Thymus (tissue), 11 donors: Measurements from ENCODE around the gene PTGDR2. TPM values are rescaled to one million over a fixed set of nuclear protein-coding genes. Genes with fewer than 3 reads are reported as not detected.
A peak's percentile ranks its signal among the peaks of the same experiment; 100 is the strongest.

Experiments used
- DNase-seq, 9 donors: peaks; one replicate each; pipeline ENCODE4 v3.0.0-alpha.2; 2013; ENCODE audit warnings: low spot score in 9 of 9, low read depth in 6 of 9, missing footprints in 1 of 9
- H3K27ac ChIP-seq, 2 donors: one replicate each; pipeline ENCODE4 v1.5.1; 2013; ENCODE audit warnings: control low read depth in 1 of 2, low read depth in 1 of 2, low read length in 1 of 2, mild to moderate bottlenecking in 1 of 2, moderate library complexity in 1 of 2
- H3K27me3 ChIP-seq, 2 donors: one replicate each; pipeline ENCODE4 v1.5.1; 2013; ENCODE audit warnings: low read length in 1 of 2; ENCODE audit not compliant: control insufficient read depth in 2 of 2, insufficient read depth in 1 of 2
- H3K36me3 ChIP-seq, 2 donors: one replicate each; pipeline ENCODE4 v1.5.1; 2013; ENCODE audit warnings: low read length in 1 of 2, mild to moderate bottlenecking in 1 of 2, moderate library complexity in 1 of 2; ENCODE audit not compliant: control insufficient read depth in 2 of 2, insufficient read depth in 2 of 2
- H3K4me1 ChIP-seq, 2 donors: one replicate each; pipeline ENCODE4 v1.5.1; 2013; ENCODE audit warnings: low read length in 2 of 2; ENCODE audit not compliant: control insufficient read depth in 2 of 2, insufficient read depth in 2 of 2
- H3K4me3 ChIP-seq, 2 donors: one replicate each; pipeline ENCODE4 v1.5.1; 2013; ENCODE audit warnings: low read length in 2 of 2, control low read depth in 1 of 2, mild to moderate bottlenecking in 1 of 2
- H3K9me3 ChIP-seq, 2 donors: one replicate each; pipeline ENCODE4 v1.5.1; 2013; ENCODE audit warnings: low read length in 1 of 2, mild to moderate bottlenecking in 1 of 2; ENCODE audit not compliant: control insufficient read depth in 2 of 2, insufficient read depth in 1 of 2
- WGBS: extraction: QIAGEN DNeasy Blood & Tissue Kit; methylation state at CpG from one replicate; pipeline ENCODE4 v1.1.7; 2013; 5-methylcytosine and 5-hydroxymethylcytosine counted together
- polyA plus RNA-seq: library from polyadenylated mRNA; stranded (reverse); fragments of 200-250 nt; gene quantifications from one replicate; pipeline ENCODE4 v1.2.3, GENCODE V29; 2013
- total RNA-seq: library from RNA; stranded (reverse); fragments of 120-200 nt; gene quantifications from one replicate; pipeline ENCODE4 v1.2.4, GENCODE V29; 2013
- donor health status: healthy.

Gene PTGDR2
- total and polyA plus RNA-seq, 2 donors: 0.73 to 10.2 TPM

DNA sequence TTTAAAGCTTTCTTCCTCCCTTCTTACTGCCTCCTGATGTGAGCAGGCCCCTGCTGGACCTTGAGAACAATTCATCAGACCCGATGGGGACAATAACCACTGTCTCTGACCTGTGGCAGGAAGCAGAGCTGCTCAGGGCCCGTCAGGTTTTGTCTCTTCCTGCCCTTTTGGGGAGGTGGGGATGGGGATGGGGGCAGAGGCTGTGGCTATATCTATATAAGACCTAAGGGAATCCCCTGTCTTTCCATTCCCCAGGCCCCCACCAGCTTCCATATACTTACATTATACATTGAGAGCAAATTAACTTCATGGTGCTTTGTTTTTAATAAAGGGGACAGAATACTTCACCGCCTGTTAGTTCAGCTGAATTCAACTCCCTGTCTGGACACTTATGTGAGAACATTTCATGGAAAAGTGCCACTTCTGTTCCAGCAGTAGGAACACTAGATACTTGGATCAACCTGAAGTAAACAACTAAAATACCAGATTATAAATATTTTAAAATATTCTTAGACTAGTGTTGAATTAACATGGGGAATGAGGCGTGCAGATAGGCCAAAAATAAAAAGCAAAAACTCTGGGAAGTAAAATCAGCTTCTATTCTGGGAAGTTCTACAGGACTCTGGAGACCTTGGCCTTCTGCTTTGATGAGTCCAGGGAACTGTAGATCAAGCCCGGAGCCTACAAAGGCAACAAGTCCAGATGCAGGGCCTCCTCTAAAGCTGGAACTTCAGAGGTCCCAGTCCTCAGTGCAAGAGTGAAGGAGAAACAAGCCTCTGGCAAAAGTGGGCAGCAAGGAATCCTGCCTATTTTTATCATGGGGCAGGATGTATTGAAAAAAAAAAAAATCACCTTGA, 22.7 kb upstream of the PTGDR2 start:
- peaks cover 17 to 24% of the 10 kb centered on the region in 2 donors for H3K36me3 ChIP-seq
- DNase-seq: no peak
- peaks cover 34 to 46% of the 10 kb centered on the region in 2 donors for H3K4me1 ChIP-seq
- no peaks in the 10 kb centered on the region for H3K27me3 ChIP-seq
- no peak overlapping the region for H3K4me3 ChIP-seq
- no peak overlapping the region for H3K27ac ChIP-seq
- 91% methylated on average over 5 of the region's 5 CpGs for WGBS
- H3K9me3 ChIP-seq: no peaks in the 10 kb centered on the region

- 99% methylated on average over 2 of the region's 2 CpGs for WGBS
- Histone ChIP-seq H3K4me3 (no peak overlapping the region), H3K27me3 (no peaks in the 10 kb centered on the region), H3K9me3 (no peaks in the 10 kb centered on the region), H3K4me1 (peaks cover 57 to 69% of the 10 kb centered on the region in 2 donors), H3K36me3 (peaks cover 16 to 24% of the 10 kb centered on the region in 2 donors), H3K27ac (peak overlapping the region in 1 of 2 donors; percentile 38)
- DNase-seq: no peak
Measured at GRCh38 chr11:60876168-60876485, 20.4 kb upstream of the PTGDR2 start.

- peak in 2 of 9 donors; percentile 37 to 65 for DNase-seq
Measured at GRCh38 chr11:60875366-60876167, 19.8 kb upstream of the PTGDR2 start.

DNA sequence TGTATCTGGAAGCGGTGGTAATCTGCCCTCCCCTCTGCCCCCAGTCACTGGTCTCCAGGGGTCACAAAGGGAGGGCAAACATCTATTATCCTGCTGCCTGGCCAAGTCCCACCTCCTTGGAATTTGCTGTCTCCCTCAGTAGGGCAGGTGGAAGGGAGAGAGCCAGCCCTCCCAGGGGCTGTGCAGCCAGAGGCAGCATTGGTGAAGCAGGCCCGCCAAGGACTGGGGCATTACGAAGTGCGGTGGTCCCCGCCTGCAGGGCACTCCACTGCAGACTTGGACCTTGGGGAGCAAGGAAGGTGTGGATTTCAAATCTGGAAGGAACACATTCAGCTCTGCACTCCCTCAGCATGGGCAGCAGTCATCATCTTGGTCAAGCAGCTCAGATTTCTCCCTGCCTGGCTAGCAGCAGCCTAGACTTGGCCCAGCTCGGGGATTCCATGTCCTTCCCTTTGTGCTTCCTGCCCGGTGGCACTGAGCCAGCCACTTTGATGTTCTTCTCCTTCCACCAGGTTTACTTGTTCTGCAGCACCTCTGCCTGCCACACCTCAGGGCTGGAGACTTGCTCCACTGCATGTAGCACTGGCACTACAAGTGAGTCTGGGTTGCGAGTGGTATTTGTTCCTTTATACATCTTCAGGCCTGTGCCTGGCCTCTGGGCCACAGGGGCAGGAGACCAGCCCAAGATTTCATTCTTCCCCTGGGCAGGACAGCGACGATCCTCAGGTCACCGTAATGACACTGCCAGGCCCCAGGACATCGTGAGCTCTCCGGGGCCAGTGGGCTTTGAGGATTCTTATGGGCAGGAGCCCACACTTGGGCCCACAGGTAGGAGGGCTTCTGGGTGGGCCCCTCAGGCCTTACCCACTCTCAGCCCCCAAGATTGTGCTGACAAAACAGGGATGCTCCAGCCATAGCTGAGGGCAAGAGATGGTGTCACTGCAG, 18.9 kb upstream of the PTGDR2 start:
- 93% methylated on average over 13 of the region's 13 CpGs for WGBS
- H3K36me3 ChIP-seq: peaks cover 4 to 12% of the 10 kb centered on the region in 2 donors
- H3K9me3 ChIP-seq: no peaks in the 10 kb centered on the region
- no peaks in the 10 kb centered on the region for H3K27me3 ChIP-seq
- no peak overlapping the region for H3K4me3 ChIP-seq
- peaks cover 62 to 69% of the 10 kb centered on the region in 2 donors for H3K4me1 ChIP-seq
- H3K27ac ChIP-seq: no peak overlapping the region
- no peak for DNase-seq

More at GRCh38 chr11:60875366-60876167, 19.8 kb upstream of the PTGDR2 start:
- Histone ChIP-seq H3K4me1 (peaks cover 63 to 70% of the 10 kb centered on the region in 2 donors), H3K27ac (peak overlapping the region in 1 of 2 donors; percentile 38), H3K27me3 (no peaks in the 10 kb centered on the region), H3K4me3 (no peak overlapping the region), H3K9me3 (no peaks in the 10 kb centered on the region), H3K36me3 (peaks cover 10 to 19% of the 10 kb centered on the region in 2 donors)
- WGBS: 95% methylated on average over 7 of the region's 7 CpGs

GRCh38 chr11:60873533-60873932, 17.8 kb upstream of the PTGDR2 start:
- DNase-seq: no peak

DNA sequence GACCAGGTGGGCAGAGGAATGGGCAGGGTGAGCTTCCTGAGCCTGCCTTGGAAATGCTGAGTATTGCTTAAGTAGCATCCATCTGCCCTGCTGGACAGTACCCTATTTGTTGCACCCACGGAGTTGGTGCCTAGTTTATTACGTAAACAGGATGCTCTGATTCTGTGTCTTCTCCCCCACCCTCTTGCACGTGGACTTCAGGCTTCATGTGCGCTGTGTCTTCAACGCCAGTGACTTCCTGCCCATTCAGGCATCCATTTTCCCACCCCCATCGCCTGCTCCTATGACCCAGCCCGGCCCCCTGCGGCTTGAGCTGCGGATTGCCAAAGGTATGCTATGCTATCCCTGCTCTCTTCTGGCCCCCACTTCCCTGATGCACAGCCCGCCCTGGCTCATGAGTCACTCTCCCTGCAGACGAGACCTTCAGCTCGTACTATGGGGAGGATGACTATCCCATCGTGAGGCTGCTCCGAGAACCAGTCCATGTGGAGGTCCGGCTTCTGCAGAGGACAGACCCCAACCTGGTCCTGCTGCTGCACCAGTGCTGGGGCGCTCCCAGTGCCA, 17.3 kb upstream of the PTGDR2 start:
- Histone ChIP-seq H3K4me1 (peaks cover 71 to 86% of the 10 kb centered on the region in 2 donors), H3K27me3 (no peaks in the 10 kb centered on the region), H3K9me3 (peaks cover 0 to 3% of the 10 kb centered on the region in 2 donors), H3K36me3 (peaks cover 4% of the 10 kb centered on the region in 2 donors), H3K27ac (peak overlapping the region; percentile 93 to 97), H3K4me3 (no peak overlapping the region)
- WGBS: 70% methylated on average over 16 of the region's 16 CpGs
- peak in 3 of 9 donors; percentile 48 to 81 (median 59) for DNase-seq

More at GRCh38 chr11:60873533-60873932, 17.8 kb upstream of the PTGDR2 start:
- H3K36me3 ChIP-seq: peaks cover 4% of the 10 kb centered on the region in 2 donors
- H3K27me3 ChIP-seq: no peaks in the 10 kb centered on the region
- 90% methylated on average over 12 of the region's 12 CpGs for WGBS
- H3K4me3 ChIP-seq: no peak overlapping the region
- peaks cover 0 to 3% of the 10 kb centered on the region in 2 donors for H3K9me3 ChIP-seq
- H3K4me1 ChIP-seq: peaks cover 67 to 81% of the 10 kb centered on the region in 2 donors
- H3K27ac ChIP-seq: peak overlapping the region; percentile 93 to 97

- peaks cover 0 to 6% of the 10 kb centered on the region in 2 donors for H3K9me3 ChIP-seq
- DNase-seq: peak in 5 of 9 donors; percentile 55 to 84 (median 66)
Measured at GRCh38 chr11:60872124-60872960, 16.6 kb upstream of the PTGDR2 start.

More at GRCh38 chr11:60872124-60872960, 16.6 kb upstream of the PTGDR2 start:
- peak overlapping the region; percentile 93 to 97 for H3K27ac ChIP-seq
- peaks cover 76 to 93% of the 10 kb centered on the region in 2 donors for H3K4me1 ChIP-seq
- H3K27me3 ChIP-seq: no peaks in the 10 kb centered on the region
- WGBS: 38% methylated on average over 6 of the region's 6 CpGs
- H3K4me3 ChIP-seq: no peak overlapping the region
- H3K36me3 ChIP-seq: peaks cover 4% of the 10 kb centered on the region in 2 donors
